Caco-2 (cell line): ENCODE measurements around the gene SORD. TPM values are rescaled to one million over a fixed set of nuclear protein-coding genes. Genes with fewer than 3 reads are reported as not detected.
"Not testable (repeated sequence)": the region's sequence is repeated elsewhere in the genome, so short reads cannot be mapped to it uniquely, and the experiment has no call there.

ENCODE experiments used
- BruUV-seq: library from RNA; stranded (reverse); fragments of 400-500 nt; replicated peaks from 2 replicates; lab custom pipeline; 2021; lab: Mats Ljungman, UMichigan
- CTCF ChIA-PET: fragments of 300-600 bp; sonication (Branson Sonifier 250); formaldehyde crosslinking; loops from one replicate; lab custom pipeline; 2022; ENCODE audit warnings: antibody characterized with exemption; lab: Charles Lee
- POLR2A ChIA-PET: fragments of 300-600 bp; sonication (Branson Sonifier 250); formaldehyde crosslinking; loops from one replicate; lab custom pipeline; 2022; ENCODE audit warnings: antibody characterized with exemption; lab: Charles Lee
- DNase-seq, 2 experiments: peaks; one replicate each; pipeline versions ENCODE4 v3.0.0 to v3.0.0-alpha.2; 2020 to 2022
- H3K27me3 ChIP-seq: replicated peaks from 2 replicates; pipeline ENCODE4 v1.6.0; 2011; ENCODE audit warnings: low read length; ENCODE audit not compliant: control insufficient read depth, insufficient read depth
- H3K36me3 ChIP-seq: 2 replicates; pipeline ENCODE4 v1.5.1; 2011; ENCODE audit warnings: low read length; ENCODE audit not compliant: control insufficient read depth, insufficient read depth
- H3K4me1 ChIP-seq: fragments of 250-450 bp; sonication (Bioruptor Pico); 2 replicates; pipeline ENCODE4 v1.5.1; 2020; ENCODE audit warnings: mild to moderate bottlenecking
- H3K4me3 ChIP-seq: 2 replicates; pipeline ENCODE4 v1.5.1; 2011; ENCODE audit warnings: low read depth, mild to moderate bottlenecking, control low read depth, low read length
- H3K9me3 ChIP-seq: fragments of 250-450 bp; sonication (Bioruptor Pico); 2 replicates; pipeline ENCODE4 v1.5.1; 2020; ENCODE audit warnings: mild to moderate bottlenecking, moderate library complexity
- H3K27ac Mint-ChIP-seq: one replicate; pipeline ENCODE4 v1.8.0; 2022; ENCODE audit warnings: mixed read lengths; ENCODE audit not compliant: unreplicated experiment
- H3K27me3 Mint-ChIP-seq: one replicate; pipeline ENCODE4 v1.8.0; 2022; ENCODE audit warnings: mixed read lengths; ENCODE audit not compliant: insufficient read depth, unreplicated experiment
- H3K36me3 Mint-ChIP-seq: one replicate; pipeline ENCODE4 v1.8.0; 2022; ENCODE audit warnings: mild to moderate bottlenecking, mixed read lengths; ENCODE audit not compliant: insufficient read depth, unreplicated experiment
- H3K4me1 Mint-ChIP-seq: one replicate; pipeline ENCODE4 v1.8.0; 2022; ENCODE audit warnings: low read depth, mixed read lengths; ENCODE audit not compliant: unreplicated experiment
- H3K4me3 Mint-ChIP-seq: one replicate; pipeline ENCODE4 v1.8.0; 2022; ENCODE audit warnings: mild to moderate bottlenecking, moderate library complexity, mixed read lengths; ENCODE audit not compliant: unreplicated experiment
- H3K9me3 Mint-ChIP-seq: one replicate; pipeline ENCODE4 v1.8.0; 2022; ENCODE audit warnings: mixed read lengths; ENCODE audit not compliant: unreplicated experiment
- intact Hi-C: fragments of 100-400 bp; cut with micrococcal nuclease; formaldehyde crosslinking; loops from one replicate; pipeline ENCODE4 v1.10.0; 2022; ENCODE audit not compliant: unreplicated experiment
- total RNA-seq: library from RNA; stranded (reverse); gene quantifications from 2 replicates; pipeline ENCODE4 v1.2.3, GENCODE V29; 2022
- TF ChIP-seq, protein P1 (sequence below), 2 experiments: fragments of 200-600 bp in 1 of 2; IDR thresholded peaks; 1 replicate in 1 of 2; 2 replicates in 1 of 2; pipeline versions ENCODE4 v1.5.1 to v1.8.0; 2011 to 2022; ENCODE audit warnings: antibody characterized with exemption in 1 of 2, control low read depth in 1 of 2, inconsistent platforms in 1 of 2, low read depth in 1 of 2, low read length in 1 of 2, mild to moderate bottlenecking in 1 of 2, moderate library complexity in 1 of 2; ENCODE audit not compliant: insufficient read depth in 1 of 2, severe bottlenecking in 1 of 2, unreplicated experiment in 1 of 2

SORD gene
- total RNA-seq, 1 experiment from 2014 or later = 79.7 TPM

GRCh38 chr15:45009046-45009445 lies 13.9 kb upstream of the SORD start:
- Histone ChIP-seq H3K9me3 (no peaks in the 10 kb centered on the region), H3K4me1 (peaks cover under 1% of the 10 kb centered on the region; the same call in 1 of the 2 replicates), H3K4me3 (no peak overlapping the region), H3K27me3 (no peaks in the 10 kb centered on the region), H3K36me3 (no peaks in the 10 kb centered on the region)
- H3K36me3 Mint-ChIP-seq = no peaks in the 10 kb centered on the region
- no peaks in the 10 kb centered on the region for H3K27me3 Mint-ChIP-seq
- BruUV-seq = no TSS peak
- no peak overlapping the region for H3K4me3 Mint-ChIP-seq
- intact Hi-C loops = no loop called here
- no peak overlapping the region for H3K27ac Mint-ChIP-seq
- TF ChIP-seq, protein P1, sequence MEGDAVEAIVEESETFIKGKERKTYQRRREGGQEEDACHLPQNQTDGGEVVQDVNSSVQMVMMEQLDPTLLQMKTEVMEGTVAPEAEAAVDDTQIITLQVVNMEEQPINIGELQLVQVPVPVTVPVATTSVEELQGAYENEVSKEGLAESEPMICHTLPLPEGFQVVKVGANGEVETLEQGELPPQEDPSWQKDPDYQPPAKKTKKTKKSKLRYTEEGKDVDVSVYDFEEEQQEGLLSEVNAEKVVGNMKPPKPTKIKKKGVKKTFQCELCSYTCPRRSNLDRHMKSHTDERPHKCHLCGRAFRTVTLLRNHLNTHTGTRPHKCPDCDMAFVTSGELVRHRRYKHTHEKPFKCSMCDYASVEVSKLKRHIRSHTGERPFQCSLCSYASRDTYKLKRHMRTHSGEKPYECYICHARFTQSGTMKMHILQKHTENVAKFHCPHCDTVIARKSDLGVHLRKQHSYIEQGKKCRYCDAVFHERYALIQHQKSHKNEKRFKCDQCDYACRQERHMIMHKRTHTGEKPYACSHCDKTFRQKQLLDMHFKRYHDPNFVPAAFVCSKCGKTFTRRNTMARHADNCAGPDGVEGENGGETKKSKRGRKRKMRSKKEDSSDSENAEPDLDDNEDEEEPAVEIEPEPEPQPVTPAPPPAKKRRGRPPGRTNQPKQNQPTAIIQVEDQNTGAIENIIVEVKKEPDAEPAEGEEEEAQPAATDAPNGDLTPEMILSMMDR (IDR thresholded peaks at IDR 0.05; ENCODE audit: insufficient read depth in 1 of 2, low read depth in 1 of 2, low read length in 1 of 2, severe bottlenecking in 1 of 2, unreplicated experiment in 1 of 2) = no peak
- DNase-seq = no peak
- H3K9me3 Mint-ChIP-seq = no peaks in the 10 kb centered on the region
- POLR2A ChIA-PET = no interaction called here
- H3K4me1 Mint-ChIP-seq = no peaks in the 10 kb centered on the region
- CTCF ChIA-PET = no interaction called here

DNA sequence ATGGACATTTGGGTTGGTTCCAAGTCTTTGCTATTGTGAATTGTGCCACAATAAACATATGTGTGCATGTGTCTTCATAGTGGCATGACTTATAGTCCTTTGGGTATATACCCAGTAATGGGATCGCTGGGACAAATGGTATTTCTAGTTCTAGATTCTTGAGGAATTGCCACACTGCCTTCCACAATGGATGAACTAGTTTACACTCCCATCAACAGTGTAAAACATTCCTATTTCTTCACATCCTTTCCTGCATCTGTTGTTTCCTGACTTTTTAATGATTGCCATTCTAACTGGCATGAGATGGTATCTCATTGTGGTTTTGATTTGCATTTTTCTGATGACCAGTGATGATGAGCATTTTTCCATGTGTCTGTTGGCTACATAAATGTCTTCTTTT lies 7.9 kb upstream of the SORD start:
- intact Hi-C loops = not testable (repeated sequence)

DNA sequence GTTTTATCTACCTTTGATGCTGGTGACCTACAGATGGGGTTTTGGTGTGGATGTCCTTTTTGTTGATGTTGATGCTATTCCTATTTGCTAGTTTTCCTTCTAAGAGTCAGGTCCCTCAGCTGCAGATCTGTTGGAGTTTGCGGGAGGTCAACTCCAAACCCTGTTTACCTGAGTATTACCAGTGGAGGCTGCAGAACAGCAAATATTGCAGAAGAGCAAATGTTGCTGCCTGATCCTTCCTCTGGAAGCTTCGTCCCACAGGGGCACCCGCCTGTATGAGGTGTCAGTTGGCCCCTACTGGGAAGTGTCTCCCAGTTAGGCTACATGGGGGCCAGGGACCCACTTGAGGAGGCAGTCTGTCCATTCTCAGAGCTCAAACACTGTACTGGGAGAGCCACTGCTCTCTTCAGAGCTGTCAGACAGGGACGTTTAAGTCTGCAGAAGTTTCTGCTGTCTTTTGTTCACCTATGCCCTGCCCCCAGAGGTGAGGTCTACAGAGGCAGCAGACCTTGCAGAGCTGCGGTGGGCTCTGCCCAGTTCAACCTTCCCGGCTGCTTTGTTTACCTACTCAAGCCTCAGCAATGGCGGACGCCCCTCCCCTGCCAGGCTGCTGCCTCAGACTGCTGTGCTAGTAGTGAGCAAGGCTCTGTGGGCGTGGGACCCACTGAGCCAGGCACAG lies 2.6 kb upstream of the SORD start:
- CTCF ChIA-PET, H3K27me3 Mint-ChIP-seq, H3K27me3 ChIP-seq, intact Hi-C loops, H3K4me1 Mint-ChIP-seq, POLR2A ChIA-PET, H3K4me3 ChIP-seq, H3K36me3 ChIP-seq, H3K9me3 Mint-ChIP-seq, H3K4me3 Mint-ChIP-seq, H3K36me3 Mint-ChIP-seq, H3K27ac Mint-ChIP-seq, H3K9me3 ChIP-seq, BruUV-seq, DNase-seq: not testable (repeated sequence)
- H3K4me1 ChIP-seq = peaks cover 14% of the 10 kb centered on the region

More for the DNA sequence above, 7.9 kb upstream of the SORD start:
- H3K36me3 Mint-ChIP-seq, BruUV-seq, H3K27ac Mint-ChIP-seq, POLR2A ChIA-PET, DNase-seq, H3K9me3 ChIP-seq, H3K4me1 ChIP-seq, H3K27me3 Mint-ChIP-seq, H3K36me3 ChIP-seq, H3K4me1 Mint-ChIP-seq, H3K27me3 ChIP-seq, H3K4me3 ChIP-seq, H3K4me3 Mint-ChIP-seq, CTCF ChIA-PET, H3K9me3 Mint-ChIP-seq: not testable (repeated sequence)

GRCh38 chr15:45020901-45021259 lies 2.1 kb upstream of the SORD start:
- H3K4me3 ChIP-seq, intact Hi-C loops, H3K4me1 Mint-ChIP-seq, H3K27me3 Mint-ChIP-seq, H3K27ac Mint-ChIP-seq, DNase-seq, H3K9me3 ChIP-seq, H3K36me3 ChIP-seq, BruUV-seq, H3K36me3 Mint-ChIP-seq, CTCF ChIA-PET, H3K27me3 ChIP-seq, H3K9me3 Mint-ChIP-seq, H3K4me3 Mint-ChIP-seq, POLR2A ChIA-PET: not testable (repeated sequence)
- peaks cover 14% of the 10 kb centered on the region for H3K4me1 ChIP-seq
